K562 (cell line): ENCODE results near the gene PDZRN3.

Experiments
- CREB1 ChIP-seq, 2 experiments: sonication (generic) in 1 of 2; formaldehyde crosslinking in 1 of 2; IDR thresholded peaks; 2 replicates each; pipeline versions ENCODE4 v1.6.1 to v1.8.0; 2012 to 2022; ENCODE audit warnings: inconsistent platforms in 1 of 2, mild to moderate bottlenecking in 1 of 2, missing genetic modification reagents in 1 of 2, moderate library complexity in 1 of 2
- JUND ChIP-seq, 2 experiments: IDR thresholded peaks; 2 replicates in 1 of 2; 3 replicates in 1 of 2; pipeline ENCODE4 v1.6.1; 2011; ENCODE audit warnings: borderline replicate concordance in 2 of 2, low read depth in 2 of 2, low read length in 2 of 2, improper control_type of control experiment in 1 of 2, missing biosample characterization in 1 of 2, missing genetic modification characterization in 1 of 2, missing genetic modification reagents in 1 of 2
- RAD21 ChIP-seq, 2 experiments: fragments of 250-450 bp in 1 of 2; fragments of 450-650 bp in 1 of 2; sonication (Bioruptor Pico) in 1 of 2; formaldehyde crosslinking in 1 of 2; IDR thresholded peaks in 1 of 2; conservative IDR thresholded peaks in 1 of 2; 2 replicates each; pipeline versions ENCODE4 v1.4.0 to v1.8.0; 2020 to 2022; ENCODE audit warnings: mild to moderate bottlenecking in 2 of 2, moderate library complexity in 1 of 2

- TF ChIP-seq JUND (IDR thresholded peaks at IDR 0.05; ENCODE audit: borderline replicate concordance, low read depth, low read length) = no peak
- no peak for TF ChIP-seq JUND (tag; IDR thresholded peaks at IDR 0.05; ENCODE audit: borderline replicate concordance, low read depth, low read length)
- no peak for TF ChIP-seq RAD21 (CRISPR knock-in tag; conservative IDR thresholded peaks at IDR 0.05 in 1 of 2, IDR thresholded peaks at IDR 0.05 in 1 of 2)
- no peak for TF ChIP-seq CREB1 (IDR thresholded peaks at IDR 0.05)
- TF ChIP-seq CREB1 (CRISPR knock-in tag; IDR thresholded peaks at IDR 0.05) = no peak
Measured at GRCh38 chr3:73478858-73479257, 145.9 kb downstream of the PDZRN3 start.
